AG04450 (cell line): ENCODE data around the gene BCDIN3D. TPM values are rescaled to one million over a fixed set of nuclear protein-coding genes. Genes with fewer than 3 reads are reported as not detected.

Experiments used
- CTCF ChIA-PET: fragments of 300-600, 350-600 bp; formaldehyde crosslinking; extraction: SDS; loops from one replicate; lab custom pipeline; 2022; ENCODE audit warnings: antibody characterized with exemption, inconsistent platforms; lab: Charles Lee
- POLR2A ChIA-PET: fragments of 350-600 bp; formaldehyde crosslinking; extraction: SDS; loops from one replicate; lab custom pipeline; 2021; ENCODE audit warnings: antibody characterized with exemption, inconsistent platforms; lab: Yijun Ruan, JAX
- DNase-seq: peaks from one replicate; pipeline ENCODE4 v3.0.0-alpha.2; 2011; ENCODE audit warnings: low read depth, low spot score
- H3K27ac ChIP-seq: one replicate; pipeline ENCODE4 v1.5.1; 2012; ENCODE audit warnings: low read depth, low read length, control low read depth
- H3K27me3 ChIP-seq: one replicate; pipeline ENCODE4 v1.6.0; 2012; ENCODE audit warnings: low read length; ENCODE audit not compliant: control insufficient read depth, insufficient read depth
- H3K4me3 ChIP-seq: 2 replicates; pipeline ENCODE4 v1.5.1; 2011; ENCODE audit warnings: mild to moderate bottlenecking, low read depth, low read length, control low read depth
- H3K9me3 ChIP-seq: 2 replicates; pipeline ENCODE4 v1.5.1; 2012; ENCODE audit warnings: low read length; ENCODE audit not compliant: control insufficient read depth, insufficient read depth
- CTCF ChIP-seq: IDR thresholded peaks from 2 replicates; pipeline ENCODE4 v1.5.1; 2011; ENCODE audit warnings: low read depth, low read length, control low read depth, inconsistent platforms
- polyA plus RNA-seq: library from polyadenylated mRNA; depleted of rRNA; stranded (reverse); fragments of >200 nt; gene quantifications from 2 replicates; pipeline ENCODE4 v1.2.3, GENCODE V29; 2011

Gene BCDIN3D
- polyA plus RNA-seq, 1 experiment, result 3.8 TPM

DNA sequence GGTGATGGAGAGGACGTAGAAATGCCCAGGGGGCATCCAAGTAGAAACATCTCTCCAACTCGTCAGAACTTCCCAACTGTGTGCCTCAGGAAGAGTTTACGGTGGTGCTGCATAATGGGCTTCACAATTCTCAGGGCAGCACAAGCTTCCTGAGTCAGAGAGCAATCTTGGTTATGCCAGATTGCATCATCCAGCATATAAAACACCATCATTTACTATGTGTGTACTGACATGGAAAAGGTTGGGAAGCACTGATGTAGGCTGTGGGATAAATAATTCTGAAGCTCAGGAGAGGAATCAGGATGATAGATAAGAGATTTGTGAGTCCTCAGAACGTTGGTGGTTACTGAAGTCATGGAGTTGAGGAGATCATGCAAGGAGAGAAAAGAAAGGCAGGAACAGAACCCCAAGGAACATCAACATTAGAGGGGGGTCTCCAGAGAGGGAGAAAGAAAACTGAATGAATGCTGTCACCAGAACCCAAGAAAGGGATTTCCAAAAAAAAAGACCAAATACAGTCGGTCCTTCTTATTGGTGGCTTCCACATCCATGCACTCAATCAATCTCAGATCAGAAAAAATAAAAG, 10.0 kb downstream of the BCDIN3D start:
- CTCF ChIA-PET, result interaction anchor here (1.3 to 1.9 kb wide), 2 partner anchors 47 to 55 kb away, joined by 3 to 6 read pairs; no protein-coding TSS in a partner anchor
- Histone ChIP-seq H3K27me3 (no peaks in the 10 kb centered on the region), H3K9me3 (no peaks in the 10 kb centered on the region; the same call in 1 of the 2 replicates), H3K27ac (no peak overlapping the region), H3K4me3 (no peak overlapping the region)
- TF ChIP-seq CTCF, result no peak
- POLR2A ChIA-PET, result interaction anchor here (0.7 kb wide), 1 partner anchor 56 kb away, joined by 3 read pairs; no protein-coding TSS in a partner anchor
- DNase-seq, result no peak

- no peak for DNase-seq
- POLR2A ChIA-PET, result no interaction called here
- H3K4me3 ChIP-seq, result no peak overlapping the region
- H3K27me3 ChIP-seq, result no peaks in the 10 kb centered on the region
- CTCF ChIA-PET, result interaction anchor here (0.9 to 1.9 kb wide), 2 partner anchors 46 to 114 kb away, joined by 3 to 6 read pairs; no protein-coding TSS in a partner anchor
- H3K9me3 ChIP-seq, result no peaks in the 10 kb centered on the region; the same call in 1 of the 2 replicates
- TF ChIP-seq CTCF, result no peak
- no peak overlapping the region for H3K27ac ChIP-seq
These were observed 11.2 kb downstream of the BCDIN3D start for GRCh38 chr12:49831717-49832116.

- peak; percentile 96 for DNase-seq
- no peak for TF ChIP-seq CTCF
- POLR2A ChIA-PET, result interaction anchor here (0.5 to 2.5 kb wide), 16 partner anchors 11 to 681 kb away, joined by 3 to 23 read pairs (median 6); partner anchors contain the start of genes BCDIN3D and TMBIM6
These were observed 14.5 kb downstream of the BCDIN3D start, which contains the start of gene NCKAP5L for GRCh38 chr12:49828133-49829091. NCKAP5L (minus strand) TSS chr12:49828413; CDS start chr12:49804044, 24,369 bp downstream.

DNA sequence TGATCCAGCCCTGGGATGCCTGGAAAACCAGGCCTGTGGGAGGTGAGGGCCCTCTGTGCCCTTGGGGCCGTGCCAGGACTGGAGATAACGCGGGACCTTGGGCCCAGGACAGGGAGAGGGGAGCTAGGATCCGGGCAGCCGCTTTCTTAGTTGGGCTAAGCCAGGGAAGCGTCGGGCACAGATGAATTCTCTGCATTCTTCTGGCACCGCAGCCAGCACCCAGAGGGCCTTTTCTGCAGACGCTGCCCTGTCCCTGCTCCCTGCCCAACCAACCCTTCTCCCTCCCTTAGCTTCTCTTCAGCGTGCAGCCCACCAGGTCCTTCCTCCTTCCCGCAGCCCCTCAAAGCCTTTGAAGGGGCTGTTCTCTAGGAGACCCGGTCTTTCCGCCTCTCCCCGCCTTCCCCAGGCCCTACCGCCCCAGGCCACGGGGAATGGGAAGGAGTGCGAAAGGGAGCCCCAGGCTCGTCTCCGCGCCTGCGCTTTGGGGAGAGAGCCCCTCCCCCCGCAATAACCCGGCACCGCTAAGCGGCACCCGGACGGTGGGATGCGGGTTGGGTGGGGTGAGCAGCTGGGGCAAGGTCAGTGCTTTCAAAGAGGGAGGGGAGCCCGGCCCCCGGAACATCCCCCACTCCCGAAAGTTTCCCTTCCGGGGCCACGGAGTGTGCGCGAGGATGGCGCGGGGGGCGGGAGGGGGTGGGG, 15.4 kb downstream of the BCDIN3D start:
- TF ChIP-seq CTCF, result no peak
- POLR2A ChIA-PET, result interaction anchor here (0.5 to 2.5 kb wide), 10 partner anchors 12 to 223 kb away, joined by 3 to 23 read pairs (median 7); partner anchors contain the start of genes BCDIN3D and TMBIM6
- Histone ChIP-seq H3K4me3 (peak overlapping the region; percentile 86), H3K9me3 (no peaks in the 10 kb centered on the region; the same call in 1 of the 2 replicates), H3K27me3 (no peaks in the 10 kb centered on the region), H3K27ac (peak overlapping the region; percentile 68)
- CTCF ChIA-PET, result interaction anchor here (0.8 to 3.1 kb wide), 4 partner anchors 11 to 117 kb away, joined by 3 to 11 read pairs (median 4); partner anchors contain the start of gene TMBIM6
- no peak for DNase-seq

More at GRCh38 chr12:49828133-49829091, 14.5 kb downstream of the BCDIN3D start, which contains the start of gene NCKAP5L:
- H3K27me3 ChIP-seq, result no peaks in the 10 kb centered on the region
- H3K27ac ChIP-seq, result peak within 1 kb of the TSS; percentile 90
- no peaks in the 10 kb centered on the region; the same call in 1 of the 2 replicates for H3K9me3 ChIP-seq
- peak within 1 kb of the TSS; percentile 86 for H3K4me3 ChIP-seq
- CTCF ChIA-PET, result interaction anchor here (0.6 to 3.1 kb wide), 4 partner anchors 7 to 87 kb away, joined by 3 to 11 read pairs (median 4); partner anchors contain the start of gene TMBIM6
